ENCODE data around the gene OR4K2. TPM values are rescaled to one million over a fixed set of nuclear protein-coding genes. Genes with fewer than 3 reads are reported as not detected.
"Not testable (repeated sequence)": the region's sequence is repeated elsewhere in the genome, so short reads cannot be mapped to it uniquely, and the experiment has no call there.

OR4K2 gene
- total RNA-seq (not detected), polyA plus RNA-seq (not detected)

GRCh38 chr14:19874842-19875241 is at the start of gene OR4K2:
Gene OR4K2 (plus strand): TSS chr14:19875142. CDS start chr14:19876268, 1,126 bp downstream.
- H3K9me3 ChIP-seq (ENCODE audit: low read length): no peaks in the 10 kb centered on the region
- Mint-ChIP-seq H3K27me3 (peaks cover 0 to 5% of the 10 kb centered on the region in 2 donors), H3K4me1 (no peaks in the 10 kb centered on the region), H3K4me3 (no peak within 1 kb of the TSS), H3K27ac (no peak within 1 kb of the TSS), H3K36me3 (no peaks in the 10 kb centered on the region), H3K9me3 (peaks cover 0 to 2% (median 0%) of the 10 kb centered on the region in 5 donors)
- H3K4me3 ChIP-seq (ENCODE audit: low read length): no peak within 1 kb of the TSS
- no peak within 1 kb of the TSS for H3K27ac ChIP-seq (ENCODE audit: low read depth, low read length)
- no peak for DNase-seq
- H3K4me1 ChIP-seq (ENCODE audit: insufficient read depth, low read length): no peaks in the 10 kb centered on the region
- ChIA-PET CTCF (no interaction called here), POLR2A (no interaction called here)
- H3K36me3 ChIP-seq (ENCODE audit: insufficient read depth, low read length): no peaks in the 10 kb centered on the region
- no peaks in the 10 kb centered on the region for H3K27me3 ChIP-seq (ENCODE audit: insufficient read depth, low read length, poor library complexity, severe bottlenecking)

- DNase-seq; H3K27ac Mint-ChIP-seq; CTCF ChIA-PET; POLR2A ChIA-PET; H3K36me3 Mint-ChIP-seq; H3K27me3 ChIP-seq (ENCODE audit: insufficient read depth, low read length, poor library complexity, severe bottlenecking); H3K9me3 Mint-ChIP-seq; H3K4me1 ChIP-seq (ENCODE audit: insufficient read depth, low read length); H3K4me3 Mint-ChIP-seq; H3K9me3 ChIP-seq (ENCODE audit: low read length); H3K27me3 Mint-ChIP-seq; H3K4me3 ChIP-seq (ENCODE audit: low read length); H3K4me1 Mint-ChIP-seq; H3K36me3 ChIP-seq (ENCODE audit: insufficient read depth, low read length); H3K27ac ChIP-seq (ENCODE audit: low read depth, low read length): not testable (repeated sequence)
These were observed 47.2 kb upstream of the OR4K2 start for GRCh38 chr14:19827626-19828244.

GRCh38 chr14:19828314-19828713 is 46.6 kb upstream of the OR4K2 start:
- no peak for DNase-seq
- Mint-ChIP-seq H3K27ac (no peak overlapping the region), H3K4me1 (no peaks in the 10 kb centered on the region), H3K36me3 (peaks cover 0 to under 1% (median 0%) of the 10 kb centered on the region in 3 donors), H3K27me3 (no peaks in the 10 kb centered on the region), H3K4me3 (no peak overlapping the region), H3K9me3 (peaks cover 0 to 7% (median 0%) of the 10 kb centered on the region in 5 donors)
- Histone ChIP-seq H3K9me3 (ENCODE audit: low read length) (no peaks in the 10 kb centered on the region), H3K4me1 (ENCODE audit: insufficient read depth, low read length) (no peaks in the 10 kb centered on the region), H3K27me3 (ENCODE audit: insufficient read depth, low read length, poor library complexity, severe bottlenecking) (no peaks in the 10 kb centered on the region), H3K27ac (ENCODE audit: low read depth, low read length) (no peak overlapping the region), H3K36me3 (ENCODE audit: insufficient read depth, low read length) (no peaks in the 10 kb centered on the region), H3K4me3 (ENCODE audit: low read length) (no peak overlapping the region)
- POLR2A ChIA-PET: no interaction called here
- CTCF ChIA-PET: no interaction called here

GRCh38 chr14:19834203-19834848 is 40.6 kb upstream of the OR4K2 start:
- POLR2A ChIA-PET; H3K27ac ChIP-seq (ENCODE audit: low read depth, low read length); H3K4me3 ChIP-seq (ENCODE audit: low read length); CTCF ChIA-PET; H3K27me3 Mint-ChIP-seq; H3K4me1 ChIP-seq (ENCODE audit: insufficient read depth, low read length); H3K4me1 Mint-ChIP-seq; H3K27me3 ChIP-seq (ENCODE audit: insufficient read depth, low read length, poor library complexity, severe bottlenecking); H3K36me3 Mint-ChIP-seq; H3K36me3 ChIP-seq (ENCODE audit: insufficient read depth, low read length); H3K27ac Mint-ChIP-seq; H3K9me3 Mint-ChIP-seq; H3K9me3 ChIP-seq (ENCODE audit: low read length); H3K4me3 Mint-ChIP-seq; DNase-seq: not testable (repeated sequence)

- peaks cover 0 to 3% (median 0%) of the 10 kb centered on the region in 5 donors for H3K9me3 Mint-ChIP-seq
- DNase-seq: no peak
- no peaks in the 10 kb centered on the region for H3K27me3 ChIP-seq (ENCODE audit: insufficient read depth, low read length, poor library complexity, severe bottlenecking)
- no peak overlapping the region for H3K4me3 Mint-ChIP-seq
- H3K36me3 Mint-ChIP-seq: peaks cover 0 to under 1% (median 0%) of the 10 kb centered on the region in 3 donors
- POLR2A ChIA-PET: no interaction called here
- no peak overlapping the region for H3K27ac ChIP-seq (ENCODE audit: low read depth, low read length)
- no peaks in the 10 kb centered on the region for H3K4me1 Mint-ChIP-seq
- H3K36me3 ChIP-seq (ENCODE audit: insufficient read depth, low read length): no peaks in the 10 kb centered on the region
- H3K4me1 ChIP-seq (ENCODE audit: insufficient read depth, low read length): no peaks in the 10 kb centered on the region
- no peaks in the 10 kb centered on the region for H3K27me3 Mint-ChIP-seq
- CTCF ChIA-PET: no interaction called here
- H3K4me3 ChIP-seq (ENCODE audit: low read length): no peak overlapping the region
- no peaks in the 10 kb centered on the region for H3K9me3 ChIP-seq (ENCODE audit: low read length)
- H3K27ac Mint-ChIP-seq: no peak overlapping the region
These were observed 36.5 kb upstream of the OR4K2 start for GRCh38 chr14:19838433-19838832.

- Histone ChIP-seq H3K27ac (ENCODE audit: low read depth, low read length) (no peak overlapping the region), H3K4me3 (ENCODE audit: low read length) (no peak overlapping the region), H3K9me3 (ENCODE audit: low read length) (no peaks in the 10 kb centered on the region), H3K27me3 (ENCODE audit: insufficient read depth, low read length, poor library complexity, severe bottlenecking) (no peaks in the 10 kb centered on the region), H3K36me3 (ENCODE audit: insufficient read depth, low read length) (no peaks in the 10 kb centered on the region), H3K4me1 (ENCODE audit: insufficient read depth, low read length) (no peaks in the 10 kb centered on the region)
- Mint-ChIP-seq H3K27ac (no peak overlapping the region), H3K4me3 (no peak overlapping the region), H3K9me3 (peaks cover 0 to 2% (median 0%) of the 10 kb centered on the region in 5 donors), H3K4me1 (no peaks in the 10 kb centered on the region), H3K27me3 (peaks cover 0 to 4% of the 10 kb centered on the region in 2 donors), H3K36me3 (no peaks in the 10 kb centered on the region)
- ChIA-PET CTCF (no interaction called here), POLR2A (no interaction called here)
- no peak for DNase-seq
These were observed 23.6 kb upstream of the OR4K2 start for GRCh38 chr14:19851365-19851764.

GRCh38 chr14:19866061-19866669 is 8.8 kb upstream of the OR4K2 start:
- H3K36me3 ChIP-seq (ENCODE audit: insufficient read depth, low read length); POLR2A ChIA-PET; H3K4me1 ChIP-seq (ENCODE audit: insufficient read depth, low read length); H3K9me3 ChIP-seq (ENCODE audit: low read length); CTCF ChIA-PET; H3K27ac ChIP-seq (ENCODE audit: low read depth, low read length); H3K36me3 Mint-ChIP-seq; H3K27me3 ChIP-seq (ENCODE audit: insufficient read depth, low read length, poor library complexity, severe bottlenecking); H3K9me3 Mint-ChIP-seq; H3K27ac Mint-ChIP-seq; H3K4me1 Mint-ChIP-seq; H3K4me3 Mint-ChIP-seq; H3K27me3 Mint-ChIP-seq; H3K4me3 ChIP-seq (ENCODE audit: low read length): not testable (repeated sequence)
- DNase-seq: peak in 1 of 5 donors; percentile 31

- Mint-ChIP-seq H3K9me3 (no peaks in the 10 kb centered on the region), H3K4me1 (no peaks in the 10 kb centered on the region), H3K4me3 (no peak overlapping the region), H3K27me3 (peaks cover 0 to 5% of the 10 kb centered on the region in 2 donors), H3K27ac (peak overlapping the region in 1 of 8 donors; percentile 7), H3K36me3 (no peaks in the 10 kb centered on the region)
- Histone ChIP-seq H3K4me3 (ENCODE audit: low read length) (no peak overlapping the region), H3K9me3 (ENCODE audit: low read length) (no peaks in the 10 kb centered on the region), H3K36me3 (ENCODE audit: insufficient read depth, low read length) (no peaks in the 10 kb centered on the region), H3K27me3 (ENCODE audit: insufficient read depth, low read length, poor library complexity, severe bottlenecking) (no peaks in the 10 kb centered on the region), H3K4me1 (ENCODE audit: insufficient read depth, low read length) (no peaks in the 10 kb centered on the region), H3K27ac (ENCODE audit: low read depth, low read length) (no peak overlapping the region)
- no peak for DNase-seq
- POLR2A ChIA-PET: no interaction called here
- CTCF ChIA-PET: no interaction called here
These were observed 1.8 kb upstream of the OR4K2 start for GRCh38 chr14:19873178-19873577.

Measured in CD8-positive, alpha-beta memory T cell (primary cell).